CD4-positive, alpha-beta T cell treated with Interleukin-4 for 1 hour (primary cell): ENCODE results near the gene CNOT3.
A peak's percentile ranks its signal among the peaks of the same experiment; 100 is the strongest.
"Not testable (repeated sequence)": the region's sequence is repeated elsewhere in the genome, so short reads cannot be mapped to it uniquely, and the experiment has no call there.

Experiments
- DNase-seq, 2 donors: peaks; one replicate each; pipeline ENCODE4 v3.0.0-alpha.2; 2020 to 2022

The CNOT3 gene

GRCh38 chr19:54152267-54152666 is 14.7 kb downstream of the CNOT3 start:
- DNase-seq: no peak

GRCh38 chr19:54152878-54153524 is 15.4 kb downstream of the CNOT3 start:
- DNase-seq: no peak

- no peak for DNase-seq
Measured at GRCh38 chr19:54153731-54154326, 16.3 kb downstream of the CNOT3 start.

DNA sequence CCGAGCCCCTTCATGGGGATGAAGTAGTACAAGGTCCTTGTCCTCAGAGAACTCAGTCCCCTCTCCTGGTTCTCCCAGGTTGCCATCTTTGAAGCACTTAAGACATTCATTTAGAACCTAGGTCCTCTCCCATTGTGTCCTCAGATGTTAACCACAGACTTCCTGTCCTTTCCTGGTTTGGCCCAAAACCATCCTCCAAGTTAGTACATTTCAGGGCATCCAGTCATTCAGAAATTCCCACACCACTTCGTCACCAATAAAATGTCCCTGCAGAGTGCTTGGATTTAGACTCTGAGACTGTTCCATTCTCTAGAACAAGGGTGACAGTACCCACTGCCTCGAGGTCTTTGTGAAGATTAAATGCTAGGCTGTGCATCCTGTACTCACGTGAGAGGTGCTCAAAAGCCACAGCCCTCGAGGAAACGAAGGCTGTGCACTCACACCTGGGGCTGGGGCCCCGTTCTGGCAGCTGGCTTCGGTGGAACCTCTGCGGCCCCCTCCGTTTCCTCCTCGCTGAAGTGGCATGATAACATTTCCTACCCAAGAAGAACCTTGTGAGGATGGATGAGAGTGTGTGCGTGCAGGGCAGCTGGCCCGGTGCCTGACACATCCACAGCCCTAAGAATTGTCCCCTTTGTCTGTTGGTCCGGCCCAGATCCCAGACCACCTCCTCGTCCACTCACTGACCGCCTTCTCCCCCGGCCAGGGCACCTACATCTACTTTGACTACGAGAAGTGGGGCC is 17.2 kb downstream of the CNOT3 start:
- DNase-seq: peak; percentile 48 to 58

DNA sequence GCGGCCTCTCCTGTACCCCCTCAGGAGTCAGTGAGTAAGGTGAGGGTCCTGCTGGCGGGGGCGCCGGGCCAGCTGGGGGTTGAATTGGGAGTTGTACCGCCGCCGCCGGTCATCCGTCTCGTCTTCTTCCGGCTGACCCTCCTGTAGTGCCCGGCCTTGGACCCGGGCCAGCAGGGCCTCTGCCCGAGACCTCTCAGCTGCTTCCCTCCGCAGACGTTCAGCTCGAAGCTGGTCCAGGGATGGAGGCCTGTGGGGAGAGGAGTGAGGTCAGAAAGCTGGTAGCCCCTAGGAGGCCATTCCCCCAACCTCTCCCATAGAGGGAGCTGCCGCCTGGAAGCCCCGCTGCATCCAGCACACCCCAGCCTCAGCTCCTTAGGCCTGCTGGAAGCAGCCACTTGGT is 18.1 kb downstream of the CNOT3 start:
- no peak for DNase-seq

DNA sequence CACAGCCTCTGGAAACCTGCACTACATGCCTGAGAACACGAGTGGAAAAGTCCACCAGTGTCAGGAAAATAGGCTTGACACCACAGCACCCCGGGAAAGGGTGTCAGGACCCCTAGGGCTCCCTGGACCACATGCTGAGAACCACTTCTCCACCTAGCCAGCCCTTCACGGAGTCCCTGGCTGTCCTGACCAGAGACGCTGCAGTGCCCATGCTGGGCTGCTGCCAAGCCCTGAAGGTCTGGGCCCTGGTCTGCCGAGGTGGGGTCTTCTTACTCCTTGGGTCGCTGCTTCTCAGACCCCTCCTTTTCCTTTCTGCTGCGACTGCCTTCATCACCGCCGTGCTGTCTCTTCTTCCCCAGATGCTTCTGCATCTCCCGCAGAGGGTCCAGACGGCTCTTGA is 18.9 kb downstream of the CNOT3 start:
- no peak for DNase-seq

DNA sequence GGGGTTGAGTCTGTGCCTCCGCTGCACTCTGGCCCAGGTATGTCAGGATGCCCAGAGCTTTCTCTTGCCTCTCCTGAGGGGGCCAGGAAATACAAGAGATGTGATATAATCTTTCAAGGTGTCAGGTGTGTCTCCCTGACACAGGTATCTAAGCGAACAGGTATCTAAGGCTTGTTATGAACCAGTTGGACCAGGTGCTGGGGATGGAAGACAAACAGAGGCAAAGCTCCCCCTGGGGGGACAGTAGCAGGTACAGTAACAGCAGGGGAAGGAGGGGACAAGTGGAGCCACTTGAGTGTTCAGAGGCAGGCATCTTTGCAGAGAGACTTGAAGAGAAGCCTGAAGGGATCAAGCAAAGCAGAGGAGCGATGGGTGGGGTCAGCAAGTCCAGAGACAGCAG is 19.4 kb downstream of the CNOT3 start:
- DNase-seq: no peak

DNA sequence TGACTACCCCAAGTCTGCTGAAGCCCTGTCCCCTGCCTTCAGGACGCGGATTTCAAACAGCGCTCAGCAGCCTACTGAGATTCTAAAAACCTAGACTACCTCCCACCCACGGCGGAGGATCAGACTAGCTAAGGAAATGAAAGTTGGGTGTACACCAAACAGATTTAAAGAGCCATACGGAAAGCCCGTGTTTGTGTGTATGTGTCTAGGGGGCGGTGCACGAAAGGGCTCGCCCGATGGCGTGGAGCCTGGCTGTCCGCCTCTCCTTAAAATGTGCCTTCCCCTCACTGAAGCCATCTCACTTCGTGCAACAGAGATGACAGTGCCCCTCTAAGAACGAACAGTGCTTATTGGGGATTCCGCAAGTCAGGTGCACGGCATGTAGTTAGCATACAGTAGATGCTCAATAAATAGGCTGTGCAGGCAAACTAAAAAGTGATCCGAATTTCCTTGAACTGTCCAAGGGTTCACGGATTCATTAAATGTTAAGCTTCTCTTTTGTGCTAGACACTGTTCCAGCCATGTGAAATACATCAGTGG is 21.3 kb downstream of the CNOT3 start:
- peak in 1 of 2 donors; percentile 32 for DNase-seq

- peak; percentile 100 for DNase-seq
Measured at GRCh38 chr19:54159352-54160181, 22.0 kb downstream of the CNOT3 start, which contains the start of gene LENG1. Gene LENG1, minus strand, starts transcription at chr19:54159721. Its CDS starts 26 bp downstream, at chr19:54159695.

DNA sequence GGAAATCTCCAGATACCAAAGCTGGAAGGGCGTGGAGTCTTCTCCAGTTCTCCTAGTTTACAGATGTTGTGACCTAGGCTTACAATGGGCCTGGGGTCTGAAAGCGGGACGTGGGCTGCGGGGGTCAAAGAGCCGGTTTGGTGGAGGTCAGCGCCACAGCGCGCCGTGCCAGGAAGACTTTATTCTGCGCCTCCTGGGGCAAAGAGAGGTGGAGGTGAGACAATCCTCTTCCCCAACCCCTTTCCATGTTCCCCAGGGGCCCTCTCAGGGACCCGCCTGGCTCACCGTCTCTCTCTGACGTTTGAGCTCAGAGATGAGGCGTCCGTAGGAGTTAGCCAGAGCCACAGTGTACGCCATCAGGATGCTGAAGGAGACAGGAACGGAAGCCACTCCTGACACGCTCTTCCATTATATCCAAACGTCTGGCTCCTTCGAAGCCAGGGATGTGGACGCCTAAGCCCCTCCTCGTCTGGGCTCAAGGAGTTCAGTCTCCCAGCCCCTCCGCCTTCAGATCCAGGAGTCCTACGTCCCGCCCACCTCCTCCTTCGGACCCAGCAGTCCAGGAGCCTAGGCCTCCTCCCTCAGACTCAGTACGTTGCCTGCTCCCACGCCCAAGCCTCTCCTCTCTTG is 22.7 kb downstream of the CNOT3 start:
- DNase-seq: no peak

GRCh38 chr19:54160854-54161253 is 23.3 kb downstream of the CNOT3 start:
- no peak for DNase-seq

GRCh38 chr19:54162241-54162805 is 24.8 kb downstream of the CNOT3 start:
- peak; percentile 86 to 87 for DNase-seq

GRCh38 chr19:54162884-54163283 is 25.3 kb downstream of the CNOT3 start:
- no peak for DNase-seq

DNA sequence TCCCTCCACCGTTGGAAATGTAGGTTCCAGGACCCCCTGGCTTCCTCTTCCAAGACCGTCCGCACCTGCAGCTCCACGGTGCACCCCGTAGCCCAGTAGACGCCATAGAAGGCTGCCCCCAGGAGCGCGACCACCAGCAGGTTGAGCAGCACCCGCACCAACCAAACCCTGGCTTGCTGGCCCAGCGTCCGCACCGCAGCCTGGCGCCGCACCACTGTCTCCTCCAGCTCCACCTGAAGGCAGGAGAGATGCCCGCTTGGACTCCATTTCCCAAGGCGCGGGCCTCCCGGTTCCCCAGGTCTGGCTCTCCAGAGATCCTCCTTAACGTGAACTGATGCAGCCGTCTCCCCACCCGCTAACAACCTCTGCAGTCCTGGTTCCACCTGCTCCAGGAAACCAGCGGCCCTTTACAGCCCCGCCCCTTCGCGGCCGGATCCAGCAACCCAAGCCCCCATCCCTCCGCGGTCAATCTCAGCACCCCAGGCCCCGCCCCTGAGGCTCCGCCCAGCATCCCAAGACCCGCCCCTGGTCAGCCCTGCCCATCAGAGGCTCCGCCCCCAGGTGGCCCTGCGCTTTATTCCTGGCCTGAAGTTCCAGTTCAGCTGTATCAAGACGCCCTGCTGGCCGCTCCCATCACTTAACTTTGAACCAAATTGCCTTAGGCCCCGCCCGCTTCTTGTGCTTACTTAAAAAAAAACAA is 27.0 kb downstream of the CNOT3 start:
- peak; percentile 67 to 79 for DNase-seq

DNA sequence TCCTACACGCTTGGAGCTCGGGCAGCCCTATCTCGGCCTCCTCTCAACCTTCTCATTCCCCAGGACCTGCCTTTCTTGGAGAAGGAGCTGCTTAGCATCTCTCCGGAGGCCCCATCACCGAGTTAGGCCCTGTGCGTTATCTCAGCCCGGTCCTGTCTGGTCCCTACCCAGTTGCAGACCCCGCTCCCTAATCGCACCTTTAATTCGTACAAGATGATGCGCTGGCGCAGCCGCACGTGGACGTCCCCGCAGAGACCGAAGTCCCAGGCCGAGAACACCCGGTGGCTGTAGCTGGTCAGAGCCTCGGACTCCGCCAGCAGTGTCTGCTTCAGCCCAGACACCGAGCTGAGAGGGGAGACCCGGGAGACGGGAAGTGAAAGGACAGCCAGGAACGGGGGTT is 27.7 kb downstream of the CNOT3 start:
- DNase-seq: no peak

DNA sequence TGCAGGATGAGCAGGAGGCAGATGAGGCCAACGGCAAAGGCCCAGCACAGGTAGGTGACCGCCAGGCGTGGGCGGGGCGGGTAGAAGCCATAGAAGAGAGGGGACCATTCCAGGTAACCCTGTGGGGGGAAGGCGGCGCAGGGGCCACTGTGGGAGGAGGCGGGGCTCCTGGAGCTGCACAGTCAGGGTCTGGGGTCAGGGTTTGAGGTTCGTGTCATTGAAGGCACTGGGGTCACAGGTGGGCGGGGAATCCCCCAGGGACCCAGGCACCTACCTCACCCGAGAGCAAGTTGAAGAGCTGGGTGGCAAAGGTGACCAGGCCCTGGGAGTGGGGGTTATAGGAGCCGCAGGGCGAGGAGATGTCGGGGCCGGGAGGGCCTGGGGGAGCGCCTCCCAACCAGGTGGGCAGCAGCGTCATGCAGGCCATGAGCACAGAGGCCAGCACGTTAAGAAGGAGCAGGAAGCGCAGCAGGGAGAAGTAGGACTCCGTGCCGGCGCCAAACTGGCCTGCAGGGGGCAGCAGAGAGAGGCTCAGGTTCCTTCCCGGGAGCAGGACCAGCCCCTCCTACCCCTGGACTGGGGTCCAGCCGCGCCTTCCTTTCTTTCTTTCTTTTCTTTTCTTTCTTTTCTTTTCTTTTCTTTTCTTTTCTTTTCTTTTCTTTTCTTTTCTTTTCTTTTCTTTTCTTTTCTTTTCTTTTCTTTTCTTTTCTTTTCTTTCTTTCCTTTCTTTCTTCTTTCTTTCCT is 30.8 kb downstream of the CNOT3 start:
- DNase-seq: peak; percentile 86 to 87

- DNase-seq: no peak
Measured at GRCh38 chr19:54169149-54169740, 31.7 kb downstream of the CNOT3 start.

GRCh38 chr19:54171736-54172431 is 34.3 kb downstream of the CNOT3 start:
- DNase-seq: not testable (repeated sequence)
